KMS-11 (cell line): ENCODE data around the gene FKBP4.

Source experiments
- H2AFZ ChIP-seq: fragments of 200-600 bp; sonication (generic); 2 replicates; pipeline ENCODE4 v1.6.1; 2016; ENCODE audit warnings: antibody characterized with exemption, mixed run types, low read depth
- H3K27ac ChIP-seq: fragments of 200-600 bp; sonication (generic); 2 replicates; pipeline ENCODE4 v1.6.1; 2016; ENCODE audit warnings: mild to moderate bottlenecking, mixed run types
- H3K27me3 ChIP-seq: fragments of 200-600 bp; sonication (generic); 2 replicates; pipeline ENCODE4 v1.6.1; 2017; ENCODE audit warnings: mild to moderate bottlenecking, low read depth, mixed run types, moderate library complexity; ENCODE audit not compliant: insufficient read depth
- H3K36me3 ChIP-seq: fragments of 200-600 bp; sonication (generic); 2 replicates; pipeline ENCODE4 v1.6.1; 2017; ENCODE audit warnings: mild to moderate bottlenecking, mixed run types; ENCODE audit not compliant: insufficient read depth
- H3K4me1 ChIP-seq: fragments of 200-600 bp; sonication (generic); 2 replicates; pipeline ENCODE4 v1.6.1; 2016; ENCODE audit warnings: mild to moderate bottlenecking, low read depth, mixed run types; ENCODE audit not compliant: poor library complexity, severe bottlenecking
- H3K4me2 ChIP-seq: fragments of 200-600 bp; sonication (generic); 2 replicates; pipeline ENCODE4 v1.7.0; 2016; ENCODE audit warnings: mild to moderate bottlenecking, mixed run types
- H3K4me3 ChIP-seq: fragments of 200-600 bp; sonication (generic); IDR thresholded peaks from 2 replicates; pipeline ENCODE4 v1.6.1; 2017; ENCODE audit warnings: low read depth, low read length, mixed read lengths; ENCODE audit not compliant: insufficient read depth
- H3K79me2 ChIP-seq: fragments of 200-600 bp; sonication (generic); 2 replicates; pipeline ENCODE4 v1.6.1; 2016; ENCODE audit warnings: low read depth, mixed run types; ENCODE audit not compliant: insufficient read depth
- H3K9ac ChIP-seq: fragments of 200-600 bp; sonication (generic); 2 replicates; pipeline ENCODE4 v1.6.1; 2016; ENCODE audit warnings: mild to moderate bottlenecking, mixed run types
- H4K20me1 ChIP-seq: fragments of 200-600 bp; sonication (generic); 2 replicates; pipeline ENCODE4 v1.6.1; 2016; ENCODE audit warnings: mild to moderate bottlenecking, mixed run types; ENCODE audit not compliant: insufficient read depth
- CTCF ChIP-seq: fragments of 200-600 bp; sonication (generic); conservative IDR thresholded peaks from 2 replicates; pipeline ENCODE4 v1.6.1; 2017; ENCODE audit warnings: low read depth, mild to moderate bottlenecking, antibody characterized with exemption, low read length, moderate library complexity, mixed read lengths

The FKBP4 gene

GRCh38 chr12:2845280-2845679 lies 50.5 kb downstream of the FKBP4 start:
- H4K20me1 ChIP-seq, result no peaks in the 10 kb centered on the region
- no peaks in the 10 kb centered on the region for H3K27me3 ChIP-seq
- no peak overlapping the region for H3K9ac ChIP-seq
- H3K4me3 ChIP-seq, result no peak overlapping the region
- no peaks in the 10 kb centered on the region for H3K36me3 ChIP-seq
- no peak for TF ChIP-seq CTCF
- H2AFZ ChIP-seq, result no peak overlapping the region
- H3K27ac ChIP-seq, result no peak overlapping the region
- no peak overlapping the region for H3K4me2 ChIP-seq
- no peaks in the 10 kb centered on the region for H3K79me2 ChIP-seq
- no peaks in the 10 kb centered on the region for H3K4me1 ChIP-seq

- H3K36me3 ChIP-seq, result no peaks in the 10 kb centered on the region
- no peaks in the 10 kb centered on the region for H3K4me1 ChIP-seq
- no peaks in the 10 kb centered on the region for H3K27me3 ChIP-seq
- H3K27ac ChIP-seq, result no peak overlapping the region
- TF ChIP-seq CTCF, result no peak
- no peak overlapping the region for H3K4me2 ChIP-seq
- no peak overlapping the region for H3K9ac ChIP-seq
- H3K4me3 ChIP-seq, result no peak overlapping the region
- H3K79me2 ChIP-seq, result no peaks in the 10 kb centered on the region
- no peak overlapping the region for H2AFZ ChIP-seq
- H4K20me1 ChIP-seq, result no peaks in the 10 kb centered on the region
Observed at GRCh38 chr12:2851931-2852330, 57.2 kb downstream of the FKBP4 start.

- H3K36me3 ChIP-seq, result no peaks in the 10 kb centered on the region
- no peak overlapping the region for H3K9ac ChIP-seq
- no peaks in the 10 kb centered on the region for H3K27me3 ChIP-seq
- no peak overlapping the region for H3K4me2 ChIP-seq
- no peak overlapping the region for H3K27ac ChIP-seq
- TF ChIP-seq CTCF, result 0 out of 2 replicates have a peak, but pooled peaks have one; percentile 11
- H4K20me1 ChIP-seq, result no peaks in the 10 kb centered on the region
- H2AFZ ChIP-seq, result no peak overlapping the region
- H3K4me1 ChIP-seq, result no peaks in the 10 kb centered on the region
- no peak overlapping the region for H3K4me3 ChIP-seq
- no peaks in the 10 kb centered on the region for H3K79me2 ChIP-seq
Observed at GRCh38 chr12:2853626-2854025, 58.9 kb downstream of the FKBP4 start.
